HepG2 (cell line): Measurements from ENCODE around the gene CCDC102B. TPM values are rescaled to one million over a fixed set of nuclear protein-coding genes. Genes with fewer than 3 reads are reported as not detected.

Experiments
- ADNP ChIP-seq: sonication (generic); formaldehyde crosslinking; IDR thresholded peaks from 2 replicates; pipeline ENCODE4 v1.4.0; 2020; ENCODE audit warnings: missing genetic modification reagents
- ATF4 ChIP-seq, 2 experiments: fragments of 450-650 bp in 1 of 2; sonication (generic) in 1 of 2; formaldehyde crosslinking; IDR thresholded peaks; 2 replicates each; pipeline versions ENCODE4 v1.5.0 to v1.8.0; 2020 to 2022; ENCODE audit warnings: mild to moderate bottlenecking in 1 of 2, missing genetic modification reagents in 1 of 2
- CREB1 ChIP-seq, 2 experiments: fragments of 450-650 bp in 1 of 2; IDR thresholded peaks; 2 replicates each; pipeline ENCODE4 v1.6.1; 2016 to 2017; ENCODE audit warnings: control low read depth in 1 of 2, mild to moderate bottlenecking in 1 of 2, missing compliant biosample characterization in 1 of 2, missing genetic modification characterization in 1 of 2
- HNRNPH1 ChIP-seq: fragments of 200-400 bp; formaldehyde crosslinking; optimal IDR thresholded peaks from 2 replicates; pipeline ENCODE3; 2017; ENCODE audit warnings: mild to moderate bottlenecking, low read depth, low read length
- HNRNPK ChIP-seq: fragments of 200-400 bp; formaldehyde crosslinking; IDR thresholded peaks from 2 replicates; pipeline ENCODE4 v1.6.1; 2018; ENCODE audit warnings: low read length, low read depth, moderate library complexity, mild to moderate bottlenecking; ENCODE audit not compliant: poor library complexity, severe bottlenecking
- NFKB2 ChIP-seq: sonication (generic); formaldehyde crosslinking; IDR thresholded peaks from 2 replicates; pipeline ENCODE4 v1.4.0; 2020; ENCODE audit warnings: missing genetic modification reagents, borderline replicate concordance
- RARG ChIP-seq: sonication (generic); formaldehyde crosslinking; IDR thresholded peaks from 2 replicates; pipeline ENCODE4 v1.4.0; 2020; ENCODE audit warnings: low read depth, mild to moderate bottlenecking, missing genetic modification reagents
- RCOR2 ChIP-seq: IDR thresholded peaks from 2 replicates; pipeline ENCODE4 v1.6.1; 2016; ENCODE audit warnings: missing biosample characterization, missing genetic modification reagents
- SIN3B ChIP-seq: fragments of 150-350 bp; IDR thresholded peaks from 2 replicates; pipeline ENCODE4 v1.6.1; 2014; ENCODE audit warnings: low read length
- SNAPC5 ChIP-seq: sonication (generic); formaldehyde crosslinking; IDR thresholded peaks from 2 replicates; pipeline ENCODE4 v1.8.1; 2023; ENCODE audit warnings: mild to moderate bottlenecking, missing genetic modification reagents, borderline replicate concordance
- SRSF1 ChIP-seq: fragments of 200-400 bp; formaldehyde crosslinking; optimal IDR thresholded peaks from 2 replicates; pipeline ENCODE3; 2017; ENCODE audit warnings: mild to moderate bottlenecking, low read depth, low read length, moderate library complexity
- ZIK1 ChIP-seq: sonication (generic); formaldehyde crosslinking; IDR thresholded peaks from 2 replicates; pipeline ENCODE4 v1.5.0; 2020; ENCODE audit warnings: mild to moderate bottlenecking, low read depth, missing genetic modification reagents, borderline replicate concordance
- ZMYM2 ChIP-seq: sonication (generic); formaldehyde crosslinking; IDR thresholded peaks from 2 replicates; pipeline ENCODE4 v1.8.0; 2022; ENCODE audit warnings: mild to moderate bottlenecking, missing genetic modification reagents
- ZNF3 ChIP-seq: IDR thresholded peaks from 2 replicates; pipeline ENCODE4 v1.7.0; 2017; ENCODE audit warnings: inconsistent platforms
- ZNF343 ChIP-seq: sonication (generic); formaldehyde crosslinking; IDR thresholded peaks from 2 replicates; pipeline ENCODE4 v1.4.0; 2020; ENCODE audit warnings: mild to moderate bottlenecking, missing genetic modification reagents
- ZNF407 ChIP-seq: sonication (generic); formaldehyde crosslinking; IDR thresholded peaks from one replicate; pipeline ENCODE4 v1.5.1; 2020; ENCODE audit warnings: mild to moderate bottlenecking, missing genetic modification reagents; ENCODE audit errors: not compliant biosample characterization
- ZNF512B ChIP-seq: sonication (generic); formaldehyde crosslinking; IDR thresholded peaks from 2 replicates; pipeline ENCODE4 v1.5.1; 2020; ENCODE audit warnings: missing genetic modification reagents, mild to moderate bottlenecking, borderline replicate concordance
- ZNF556 ChIP-seq: sonication (generic); formaldehyde crosslinking; IDR thresholded peaks from 2 replicates; pipeline ENCODE4 v1.4.0; 2020; ENCODE audit warnings: mild to moderate bottlenecking, missing genetic modification reagents, borderline replicate concordance
- ZNF7 ChIP-seq: IDR thresholded peaks from 2 replicates; pipeline ENCODE4 v1.6.1; 2016; ENCODE audit warnings: missing biosample characterization, missing genetic modification reagents
- polyA plus RNA-seq, 8 experiments: library from polyadenylated mRNA; depleted of rRNA in 3 of 8; stranded (reverse) in 7 of 8; unstranded in 1 of 8; fragments of >200 nt; fragmentation: Illumina TruSeq in 4 of 8; extraction: Trizol in 4 of 8; gene quantifications; 2 replicates each; pipeline versions ENCODE4 v1.2.1 to v1.2.3, GENCODE V29; 2011 to 2016; ENCODE audit warnings: low read depth in 4 of 8, missing spikeins in 1 of 8, mixed read lengths in 1 of 8; ENCODE audit not compliant: insufficient read depth in 1 of 8
- total RNA-seq, 5 experiments: library from RNA; depleted of rRNA; stranded (reverse); fragments of >200 nt; fragmentation: Illumina TruSeq; extraction: Trizol; gene quantifications; 2 replicates each; pipeline ENCODE4 v1.2.3, GENCODE V29; 2016; ENCODE audit warnings: low read depth in 1 of 5

Gene CCDC102B
- total and polyA plus RNA-seq, 2 of the 13 experiments (the other 11 are each of a cell fraction or from before 2014, with no cell fraction given): 2.3 to 3.7 TPM

GRCh38 chr18:68887410-68887809 is 89.5 kb downstream of the CCDC102B start (continued):
- TF ChIP-seq ZNF407 (CRISPR knock-in tag): no peak
- TF ChIP-seq ATF4 (CRISPR knock-in tag; IDR thresholded peaks at IDR 0.05): peak in 1 of 2 experiments; percentile 29; a peak in 1 of 4 replicates
- no peak; the same call in 1 of the 2 replicates for TF ChIP-seq ZNF556 (CRISPR knock-in tag)
- TF ChIP-seq ZNF343: no peak
- no peak for TF ChIP-seq NFKB2
- TF ChIP-seq ADNP (CRISPR knock-in tag): no peak
- TF ChIP-seq ZNF7 (CRISPR knock-in tag): no peak
- no peak for TF ChIP-seq ZNF512B
- no peak for TF ChIP-seq CREB1 (IDR thresholded peaks at IDR 0.05)
- TF ChIP-seq CREB1 (CRISPR knock-in tag; IDR thresholded peaks at IDR 0.05): peak; percentile 48
- 0 out of 2 replicates have a peak, but pooled peaks have one; percentile 62 for TF ChIP-seq ZMYM2
- TF ChIP-seq SIN3B: no peak
- no peak for TF ChIP-seq SRSF1
- TF ChIP-seq RCOR2: 0 out of 2 replicates have a peak, but pooled peaks have one; percentile 55
- no peak for TF ChIP-seq HNRNPK
- no peak for TF ChIP-seq RARG (CRISPR knock-in tag)
- TF ChIP-seq SNAPC5 (CRISPR knock-in tag): no peak
- TF ChIP-seq HNRNPH1: no peak
- no peak for TF ChIP-seq ZIK1 (CRISPR knock-in tag)
- TF ChIP-seq ZNF3 (CRISPR knock-in tag): no peak
